DMS53 treated with DMSO at 0.1 percent for 48 hours (cell line): ENCODE data around the gene PLA2R1.

Experiments used
- DNase-seq: peaks from one replicate; lab custom pipeline; 2025; ENCODE audit not compliant: unreplicated experiment; lab: John Stamatoyannopoulos, UW

PLA2R1 gene

DNA sequence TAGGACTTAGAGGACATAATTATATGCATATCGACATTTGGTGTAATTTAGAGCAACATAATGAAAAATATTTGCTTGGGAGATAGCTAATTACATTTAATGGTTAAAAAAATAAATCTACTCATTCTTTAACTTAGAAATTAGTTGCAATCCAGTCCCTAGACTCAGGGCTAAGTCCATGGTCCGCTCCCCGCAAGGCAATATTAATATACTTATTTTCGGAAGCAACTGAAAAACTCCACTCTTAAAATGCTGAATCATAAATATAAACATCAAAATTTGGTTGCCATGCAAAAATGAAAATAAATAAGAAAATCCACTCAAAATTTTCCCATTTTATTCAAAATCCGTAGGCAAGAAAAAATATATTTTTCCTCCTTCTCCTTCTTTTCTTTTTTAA is 164.7 kb downstream of the PLA2R1 start:
- no peak for DNase-seq

DNA sequence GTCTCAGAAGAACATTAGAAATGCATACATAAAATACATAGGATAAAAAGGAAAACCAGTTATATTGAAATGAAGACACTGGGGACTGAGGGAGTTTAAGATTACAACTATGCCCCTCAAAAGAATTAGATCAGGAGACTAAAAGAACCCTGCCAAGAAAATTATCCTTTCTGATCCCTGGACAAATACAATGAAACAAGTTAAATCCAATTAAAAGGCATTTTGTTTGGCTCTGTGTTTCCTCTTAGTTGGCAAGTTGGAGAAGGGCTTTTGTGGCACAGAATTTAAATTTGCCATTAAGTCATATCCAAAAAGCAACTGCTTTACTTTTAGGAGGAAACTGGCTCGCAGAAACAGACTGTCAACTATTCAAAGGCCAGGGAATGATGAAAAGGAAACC is 165.3 kb downstream of the PLA2R1 start:
- DNase-seq: no peak

DNA sequence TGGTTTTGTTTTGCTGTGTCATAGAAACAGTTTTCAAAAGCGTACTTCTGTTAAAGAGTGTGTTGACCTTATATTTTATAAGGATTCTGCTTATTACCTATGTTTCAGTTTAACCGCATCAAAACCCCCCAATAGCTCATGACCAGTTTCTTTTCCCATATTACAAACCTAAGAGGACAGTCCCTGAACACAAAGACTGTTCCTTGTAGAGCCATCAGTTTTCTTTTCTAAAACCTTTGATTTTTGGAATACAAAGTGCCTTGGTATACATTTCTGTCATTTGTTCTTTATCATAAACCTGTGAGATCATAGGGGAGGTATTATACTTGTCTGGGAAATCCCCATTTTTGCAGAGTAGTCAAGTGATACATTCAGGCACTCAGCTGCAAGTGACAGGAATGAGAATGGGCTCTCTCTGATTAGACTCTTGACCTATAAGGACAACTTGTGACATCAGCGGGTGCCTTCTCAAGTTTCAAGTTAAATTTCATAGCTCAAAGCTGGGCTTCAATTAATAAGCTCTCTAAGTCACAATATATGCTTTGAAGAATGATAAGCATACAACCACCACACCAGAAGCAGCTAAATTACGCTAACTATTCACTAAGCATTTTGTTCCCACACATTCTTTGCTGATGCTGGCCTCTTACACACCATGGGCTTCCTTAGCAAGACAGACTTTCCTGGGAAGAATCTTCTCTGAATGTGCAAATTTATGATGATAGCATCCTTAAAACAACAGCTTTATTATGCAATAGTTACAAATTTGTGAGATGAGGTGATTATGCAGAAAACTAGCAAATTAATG is 167.0 kb downstream of the PLA2R1 start:
- DNase-seq: peak; percentile 70

DNA sequence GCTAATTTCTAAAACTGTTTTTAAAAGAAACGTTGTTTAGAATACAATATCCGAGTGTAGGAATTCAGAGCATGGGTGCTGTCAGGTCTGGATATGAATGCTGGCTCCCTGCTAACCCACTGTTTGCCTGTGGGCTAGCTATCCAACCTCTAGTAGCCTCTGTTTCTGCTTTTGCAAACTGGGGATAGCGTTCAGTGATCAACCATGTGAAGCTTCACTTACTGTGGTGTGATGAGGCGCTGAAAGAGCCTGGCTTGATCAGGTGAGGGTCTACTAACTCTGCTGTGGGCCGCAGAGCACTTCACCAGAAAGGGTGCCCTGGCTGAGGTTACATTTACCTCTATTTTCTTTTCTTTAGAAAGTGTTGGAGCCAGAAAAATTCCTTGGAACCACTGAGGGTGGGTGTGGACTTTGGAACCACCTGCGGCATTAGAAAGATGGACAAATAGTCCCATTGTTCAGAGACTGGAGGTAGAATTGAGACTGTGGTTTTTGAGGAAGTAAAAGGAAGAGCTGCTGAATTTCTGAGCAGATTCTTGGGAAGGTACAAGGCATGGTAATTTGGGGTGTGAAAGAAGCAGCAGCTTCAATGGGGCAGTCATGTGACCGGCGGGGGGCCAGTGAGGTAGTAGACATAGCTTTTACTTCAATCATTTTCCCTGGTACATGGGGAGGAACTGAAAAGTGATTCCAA is 168.1 kb downstream of the PLA2R1 start:
- no peak for DNase-seq

DNA sequence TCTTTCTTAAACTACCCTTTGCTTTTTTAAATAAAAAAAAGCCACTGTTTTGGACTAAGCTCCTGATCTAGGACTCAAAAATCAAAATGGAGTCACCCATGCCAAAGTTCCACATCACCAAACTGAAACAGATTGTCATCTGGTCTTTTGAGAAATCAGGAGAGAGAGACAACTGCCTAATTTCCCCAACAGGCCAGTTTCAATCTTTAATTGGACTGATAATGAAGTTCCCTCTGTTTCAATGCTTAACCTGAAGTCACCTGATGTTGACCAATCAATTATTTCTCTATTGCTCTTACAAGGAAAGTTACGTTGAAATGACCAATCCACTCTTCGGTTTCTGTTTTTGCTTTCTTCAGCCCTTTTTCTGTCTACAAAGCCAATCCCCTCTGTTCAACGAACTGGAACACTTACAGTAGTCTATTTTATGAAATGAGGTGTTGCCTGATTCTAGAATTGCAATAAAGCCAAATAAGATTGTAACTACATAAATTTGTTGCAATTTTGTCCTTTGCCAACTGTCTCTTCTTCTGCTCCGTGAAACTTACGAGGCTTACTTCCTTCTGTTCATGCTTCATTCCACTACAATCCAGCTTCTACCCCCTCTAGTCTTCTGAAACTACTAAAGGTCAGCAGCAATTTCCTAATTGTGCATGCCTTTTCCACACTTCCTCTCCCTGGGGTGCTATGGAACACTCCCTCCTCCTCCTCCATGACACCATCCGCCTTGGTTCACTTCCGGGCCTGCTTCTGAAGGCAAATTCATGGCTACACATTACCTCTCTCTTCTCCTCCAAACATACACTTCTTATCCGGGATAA is 169.2 kb downstream of the PLA2R1 start:
- no peak for DNase-seq

DNA sequence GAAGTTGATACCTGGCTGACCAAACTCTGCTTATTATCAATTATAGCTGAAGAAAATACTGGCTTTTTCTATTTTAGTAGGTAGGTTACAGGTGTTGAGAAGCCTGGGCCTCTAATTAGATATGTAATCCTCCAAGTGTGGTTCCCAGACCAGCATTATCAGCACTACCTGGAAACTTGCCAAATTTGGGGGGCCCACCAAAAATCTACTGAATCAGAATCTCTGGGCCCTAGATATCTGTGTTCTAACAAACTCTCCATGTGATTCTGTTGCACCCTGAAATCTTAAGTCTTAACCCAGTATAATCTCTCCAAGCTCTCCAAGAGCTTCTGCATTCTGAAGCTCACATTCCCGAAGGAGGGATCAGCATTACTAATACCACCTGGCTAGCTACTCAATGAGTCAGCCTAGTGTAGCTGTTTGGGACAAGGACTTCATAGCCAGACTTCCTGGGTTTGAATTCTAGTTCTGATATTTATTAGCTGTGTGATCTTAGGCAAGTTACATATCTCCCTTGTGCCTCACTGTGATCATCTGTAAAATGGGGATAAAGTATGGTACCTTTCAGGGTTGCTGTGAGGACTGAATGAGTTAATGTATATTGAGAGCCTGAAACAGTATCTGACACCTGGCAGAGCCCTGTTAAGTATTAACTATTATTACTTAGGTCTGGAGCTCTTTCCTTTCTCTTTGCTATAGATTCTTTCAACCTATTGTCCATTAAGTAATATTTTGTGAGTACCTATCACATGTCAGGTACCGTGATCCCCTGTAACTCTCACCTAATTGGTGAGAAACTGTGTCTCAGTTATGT is 170.3 kb downstream of the PLA2R1 start:
- peak; percentile 13 for DNase-seq

DNA sequence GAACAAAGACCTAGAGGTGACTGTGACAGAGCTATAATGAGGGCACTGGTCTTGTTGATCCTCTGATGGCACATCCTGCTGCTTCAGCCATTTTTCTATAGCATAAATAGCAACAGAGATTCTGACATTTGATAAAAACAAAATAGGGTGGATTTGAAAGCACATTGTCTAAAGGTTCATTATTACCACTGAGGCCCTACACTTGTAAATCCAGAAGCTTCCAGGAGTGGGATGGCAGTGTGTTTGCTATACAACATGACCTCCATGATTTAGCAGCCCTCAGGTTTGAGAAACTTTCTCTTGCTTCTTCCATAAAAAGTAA is 171.2 kb downstream of the PLA2R1 start:
- DNase-seq: no peak

DNA sequence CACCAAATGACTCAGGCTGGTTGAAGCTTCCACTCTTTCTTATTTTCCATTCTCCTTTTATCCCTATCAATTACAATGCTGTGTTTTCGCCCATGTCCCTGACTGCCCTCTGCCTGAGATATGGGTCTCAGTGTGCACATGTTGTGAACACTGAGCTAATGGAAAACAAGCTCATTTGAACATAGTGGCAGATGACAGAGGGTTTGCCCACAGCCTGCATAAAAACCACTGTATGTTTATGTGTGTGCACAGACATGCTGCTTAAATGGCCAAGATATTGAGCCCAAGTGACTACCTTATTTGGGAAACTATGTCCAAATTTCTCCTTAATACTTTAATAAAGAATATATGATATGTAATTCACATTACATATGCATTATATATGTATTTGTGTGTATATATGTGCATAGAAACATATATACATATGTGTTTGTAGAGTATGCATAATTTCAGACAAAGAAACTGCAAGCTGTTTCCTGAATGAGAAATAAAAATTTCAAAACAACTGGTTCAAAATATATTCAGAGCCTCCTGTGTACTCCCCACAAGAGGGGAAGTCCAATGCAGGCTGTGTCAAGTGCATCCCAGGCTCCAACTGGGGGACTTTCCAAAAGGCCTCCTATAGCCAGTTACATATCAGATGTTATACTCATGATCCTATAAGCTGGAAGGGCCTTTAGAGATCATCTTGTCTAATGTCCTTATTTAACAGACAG is 171.7 kb downstream of the PLA2R1 start:
- no peak for DNase-seq

DNA sequence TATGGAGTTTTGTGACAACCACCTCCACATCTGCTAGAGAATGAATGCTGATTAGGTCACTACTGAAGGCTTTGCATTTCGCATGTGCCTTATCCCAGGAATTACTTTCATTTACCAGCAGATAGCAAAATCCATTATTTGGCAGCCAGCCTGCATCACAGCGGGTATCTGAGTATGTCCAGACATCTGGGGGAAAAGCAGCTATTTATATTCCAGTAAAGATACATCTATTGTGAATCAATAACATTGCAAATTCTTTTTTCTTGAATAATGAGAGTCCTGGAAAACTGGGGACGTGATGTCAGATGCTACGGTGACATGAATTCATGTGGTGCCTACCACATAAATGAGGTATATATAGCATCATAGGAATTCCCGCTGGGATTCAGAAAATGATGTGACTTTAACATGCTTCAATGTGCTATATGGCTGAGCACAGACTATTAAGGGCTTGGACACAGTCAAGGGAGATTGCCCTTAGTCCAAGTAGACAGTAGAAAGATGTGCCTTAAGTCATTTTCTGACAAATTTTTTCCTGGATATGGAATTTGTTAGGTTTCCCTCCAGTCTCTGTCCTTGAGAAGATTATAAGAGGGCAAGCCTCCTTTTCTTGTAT is 180.2 kb downstream of the PLA2R1 start:
- DNase-seq: no peak
